GM12891 (cell line): ENCODE measurements around the gene ZFAND3.

Source experiments
- PAX5 ChIP-seq: IDR thresholded peaks from 2 replicates; pipeline ENCODE4 v1.6.1; 2011; ENCODE audit warnings: low read length, moderate library complexity, mild to moderate bottlenecking; ENCODE audit not compliant: insufficient read depth, severe bottlenecking
- POLR2A ChIP-seq: IDR thresholded peaks from 2 replicates; pipeline ENCODE4 v1.6.1; 2011; ENCODE audit warnings: low read depth, low read length, control low read depth
- POLR2AphosphoS5 ChIP-seq: IDR thresholded peaks from 2 replicates; pipeline ENCODE4 v1.6.1; 2011; ENCODE audit warnings: low read depth, low read length, control low read depth
- SPI1 ChIP-seq: IDR thresholded peaks from 2 replicates; pipeline ENCODE4 v1.6.1; 2011; ENCODE audit warnings: low read depth, low read length, control low read depth

GRCh38 chr6:37793067-37793466 lies 26.5 kb upstream of the ZFAND3 start:
- no peak for TF ChIP-seq POLR2AphosphoS5
- no peak for TF ChIP-seq POLR2A
- TF ChIP-seq SPI1: no peak
- TF ChIP-seq PAX5: no peak
